ENCODE data around the gene ATP8B4. TPM values are rescaled to one million over a fixed set of nuclear protein-coding genes. Genes with fewer than 3 reads are reported as not detected.
A peak's percentile ranks its signal among the peaks of the same experiment; 100 is the strongest.
"Not testable (repeated sequence)": the region's sequence is repeated elsewhere in the genome, so short reads cannot be mapped to it uniquely, and the experiment has no call there.

ATP8B4 gene
- total RNA-seq, 6 experiments from 2014 or later, result 0.31 to 1.6 (median 0.91) TPM

DNA sequence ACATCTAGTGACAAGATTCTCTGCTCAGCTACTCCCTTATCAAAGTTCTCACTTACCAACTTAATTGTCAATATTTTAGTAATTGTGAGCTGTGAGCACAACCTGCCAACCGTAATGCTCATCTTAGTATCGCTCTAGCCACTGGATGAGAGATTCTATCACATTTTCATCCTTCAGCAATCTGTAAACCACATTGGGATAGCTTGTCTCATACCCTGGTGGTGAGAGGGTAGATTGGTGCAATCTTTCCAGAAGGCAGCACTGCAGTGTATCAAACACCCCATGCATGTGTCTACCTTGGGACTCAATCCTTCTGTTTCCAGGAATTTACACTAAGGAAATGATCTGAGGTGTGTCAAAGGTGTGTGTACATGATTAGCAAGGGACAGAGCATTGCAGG is 18.9 kb upstream of the ATP8B4 start:
- Mint-ChIP-seq H3K4me3 (peak overlapping the region; percentile 79), H3K27ac (peak overlapping the region; percentile 99), H3K27me3 (ENCODE audit: insufficient read depth) (peaks cover 3% of the 10 kb centered on the region), H3K9me3 (no peaks in the 10 kb centered on the region), H3K36me3 (ENCODE audit: low read depth) (peaks cover 7% of the 10 kb centered on the region), H3K4me1 (ENCODE audit: low read depth) (peaks cover 71% of the 10 kb centered on the region)
- TF ChIP-seq, protein P1, sequence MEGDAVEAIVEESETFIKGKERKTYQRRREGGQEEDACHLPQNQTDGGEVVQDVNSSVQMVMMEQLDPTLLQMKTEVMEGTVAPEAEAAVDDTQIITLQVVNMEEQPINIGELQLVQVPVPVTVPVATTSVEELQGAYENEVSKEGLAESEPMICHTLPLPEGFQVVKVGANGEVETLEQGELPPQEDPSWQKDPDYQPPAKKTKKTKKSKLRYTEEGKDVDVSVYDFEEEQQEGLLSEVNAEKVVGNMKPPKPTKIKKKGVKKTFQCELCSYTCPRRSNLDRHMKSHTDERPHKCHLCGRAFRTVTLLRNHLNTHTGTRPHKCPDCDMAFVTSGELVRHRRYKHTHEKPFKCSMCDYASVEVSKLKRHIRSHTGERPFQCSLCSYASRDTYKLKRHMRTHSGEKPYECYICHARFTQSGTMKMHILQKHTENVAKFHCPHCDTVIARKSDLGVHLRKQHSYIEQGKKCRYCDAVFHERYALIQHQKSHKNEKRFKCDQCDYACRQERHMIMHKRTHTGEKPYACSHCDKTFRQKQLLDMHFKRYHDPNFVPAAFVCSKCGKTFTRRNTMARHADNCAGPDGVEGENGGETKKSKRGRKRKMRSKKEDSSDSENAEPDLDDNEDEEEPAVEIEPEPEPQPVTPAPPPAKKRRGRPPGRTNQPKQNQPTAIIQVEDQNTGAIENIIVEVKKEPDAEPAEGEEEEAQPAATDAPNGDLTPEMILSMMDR (IDR thresholded peaks at IDR 0.05), result peak; percentile 40; the same call in 1 of the 2 replicates
- DNase-seq, result peak; percentile 28

DNA sequence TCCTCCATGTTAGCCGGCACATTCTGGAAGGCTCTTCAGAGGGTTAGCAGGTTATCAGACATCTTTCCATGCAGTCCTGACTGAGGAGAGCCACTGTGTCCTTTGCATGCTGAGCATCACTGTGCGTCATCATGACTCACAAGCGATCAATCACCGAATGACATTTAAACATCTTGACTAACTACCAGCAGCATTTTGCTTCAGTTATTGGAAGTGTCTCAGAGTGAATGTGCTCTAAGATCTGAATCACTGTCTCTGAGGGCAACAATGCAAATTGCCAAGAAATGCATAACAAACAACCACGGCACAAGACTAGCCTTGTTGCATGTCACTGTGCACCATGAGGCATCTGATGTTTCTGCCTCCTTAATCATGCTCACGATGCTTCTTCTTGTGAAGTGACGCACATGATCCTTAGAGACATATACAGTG is 18.3 kb upstream of the ATP8B4 start:
- H3K9me3 Mint-ChIP-seq, result no peaks in the 10 kb centered on the region
- peaks cover 65% of the 10 kb centered on the region for H3K4me1 Mint-ChIP-seq (ENCODE audit: low read depth)
- H3K36me3 Mint-ChIP-seq (ENCODE audit: low read depth), result peaks cover 11% of the 10 kb centered on the region
- DNase-seq, result peak; percentile 99
- peaks cover 3% of the 10 kb centered on the region for H3K27me3 Mint-ChIP-seq (ENCODE audit: insufficient read depth)
- TF ChIP-seq, protein P1 (IDR thresholded peaks at IDR 0.05), result no peak
- peak overlapping the region; percentile 99 for H3K27ac Mint-ChIP-seq
- peak overlapping the region; percentile 79 for H3K4me3 Mint-ChIP-seq

DNA sequence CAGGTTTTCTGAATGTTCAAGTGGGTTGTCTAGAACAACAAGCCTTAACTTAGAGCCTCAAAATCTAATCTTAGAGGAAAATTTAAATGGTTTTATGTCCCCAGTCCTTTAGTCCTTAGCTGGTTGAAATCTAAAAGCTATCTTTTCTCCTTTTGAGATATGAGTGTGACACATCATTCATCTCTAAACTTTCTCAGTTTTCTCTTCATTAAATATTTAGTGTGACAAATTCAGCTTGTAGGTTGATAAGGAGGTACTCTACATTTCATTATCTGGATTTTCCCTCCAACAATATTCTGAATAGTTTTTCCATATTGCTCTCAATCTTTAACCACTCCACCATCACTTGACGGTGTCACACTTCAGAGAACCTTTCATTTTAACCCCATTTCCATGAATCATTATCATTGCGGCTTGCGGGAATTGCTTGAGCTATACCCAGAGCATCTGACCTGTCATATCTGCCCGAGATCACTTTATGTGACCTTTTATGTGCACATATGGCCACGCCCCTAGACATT is 16.1 kb upstream of the ATP8B4 start:
- peaks cover 65% of the 10 kb centered on the region for H3K4me1 Mint-ChIP-seq (ENCODE audit: low read depth)
- H3K9me3 Mint-ChIP-seq, result no peaks in the 10 kb centered on the region
- H3K4me3 Mint-ChIP-seq, result peak overlapping the region; percentile 62
- TF ChIP-seq, protein P1 (IDR thresholded peaks at IDR 0.05), result no peak
- peaks cover 13% of the 10 kb centered on the region for H3K36me3 Mint-ChIP-seq (ENCODE audit: low read depth)
- peaks cover 3% of the 10 kb centered on the region for H3K27me3 Mint-ChIP-seq (ENCODE audit: insufficient read depth)
- DNase-seq, result peak; percentile 33
- peak overlapping the region; percentile 99 for H3K27ac Mint-ChIP-seq

DNA sequence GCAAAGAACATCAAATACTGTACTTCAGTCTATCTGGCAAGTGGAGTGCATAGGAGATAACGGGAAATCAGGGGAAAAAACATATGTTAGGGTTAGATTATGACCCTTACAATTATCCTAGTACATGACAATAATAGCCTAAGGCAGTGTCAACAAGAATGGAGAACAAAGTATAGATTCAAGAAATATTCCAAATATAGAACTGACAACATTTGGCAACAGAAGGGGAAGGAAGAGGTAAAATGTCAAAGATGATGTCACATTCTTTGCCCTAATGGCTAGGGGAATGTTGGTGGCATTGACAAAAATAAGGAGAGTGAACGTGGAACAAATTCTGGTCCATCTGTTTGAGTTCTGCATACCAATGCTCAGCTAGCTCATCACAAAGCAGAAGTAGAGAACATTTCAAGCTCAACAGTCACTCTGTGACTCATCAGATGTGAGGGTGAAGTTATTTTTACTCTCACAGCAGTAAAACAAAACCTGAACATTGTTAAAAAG is 15.5 kb upstream of the ATP8B4 start:
- H3K9me3 Mint-ChIP-seq, result no peaks in the 10 kb centered on the region
- DNase-seq, result peak; percentile 91
- peak overlapping the region; percentile 99 for H3K27ac Mint-ChIP-seq
- H3K36me3 Mint-ChIP-seq (ENCODE audit: low read depth), result peaks cover 13% of the 10 kb centered on the region
- TF ChIP-seq, protein P1 (IDR thresholded peaks at IDR 0.05), result no peak
- H3K27me3 Mint-ChIP-seq (ENCODE audit: insufficient read depth), result peaks cover 3% of the 10 kb centered on the region
- H3K4me1 Mint-ChIP-seq (ENCODE audit: low read depth), result peaks cover 62% of the 10 kb centered on the region
- H3K4me3 Mint-ChIP-seq, result peak overlapping the region; percentile 31

DNA sequence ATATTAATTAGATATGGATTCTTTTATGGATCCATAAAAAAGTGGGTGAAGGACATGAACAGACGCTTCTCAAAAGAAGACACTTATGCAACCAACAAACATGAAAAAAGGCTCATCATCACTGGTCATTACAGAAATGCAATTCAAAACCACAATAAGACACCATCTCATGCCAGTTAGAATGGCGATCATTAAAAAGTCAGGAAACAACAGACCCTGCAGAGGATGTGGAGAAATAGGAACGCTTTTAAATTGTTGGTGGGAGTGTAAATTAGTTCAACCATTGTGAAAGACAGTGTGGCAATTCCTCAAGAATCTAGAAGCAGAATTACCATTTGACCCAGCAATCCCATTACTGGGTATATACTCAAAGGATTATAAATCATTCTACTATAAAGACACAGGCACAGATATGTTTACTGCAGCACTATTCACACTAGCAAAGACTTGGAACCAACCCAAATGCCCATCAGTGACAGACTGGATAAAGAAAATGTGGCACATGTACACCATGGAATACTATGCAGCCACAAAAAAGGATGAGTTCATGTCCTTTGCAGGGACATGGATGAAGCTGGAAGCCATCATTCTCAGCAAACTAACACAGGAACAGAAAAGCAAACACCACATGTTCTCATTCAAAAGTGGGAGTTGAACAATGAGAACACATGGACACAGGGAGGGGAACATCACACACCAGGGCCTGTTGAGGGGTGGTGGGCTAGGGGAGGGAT is 13.4 kb upstream of the ATP8B4 start:
- not testable (repeated sequence) for DNase-seq; H3K27me3 Mint-ChIP-seq (ENCODE audit: insufficient read depth); H3K9me3 Mint-ChIP-seq; H3K4me3 Mint-ChIP-seq
- Mint-ChIP-seq H3K27ac (0 out of 2 replicates have a peak overlapping the region, but pooled peaks have one; percentile 16), H3K4me1 (ENCODE audit: low read depth) (peaks cover 45% of the 10 kb centered on the region), H3K36me3 (ENCODE audit: low read depth) (peaks cover 13% of the 10 kb centered on the region)

DNA sequence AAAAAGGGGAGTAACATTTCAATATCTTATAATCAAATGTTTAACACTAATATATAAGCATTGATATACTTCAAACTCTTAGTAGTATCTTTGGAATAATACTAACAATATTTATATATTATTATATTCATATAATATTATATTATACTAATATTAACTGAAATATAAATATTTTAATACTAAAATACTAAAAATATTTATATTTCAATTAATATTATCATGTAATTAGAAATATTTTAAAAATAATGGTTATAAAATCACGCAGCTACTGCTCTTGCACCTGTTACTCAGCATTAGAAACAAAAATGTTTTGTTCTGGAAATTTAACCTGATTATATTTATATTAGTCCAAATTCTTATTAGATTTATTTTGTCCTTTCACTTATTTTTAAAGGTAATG is 12.6 kb upstream of the ATP8B4 start:
- TF ChIP-seq, protein P1 (IDR thresholded peaks at IDR 0.05), result no peak
- no peak for DNase-seq
- no peak overlapping the region for H3K27ac Mint-ChIP-seq
- H3K4me3 Mint-ChIP-seq, result no peak overlapping the region
- H3K9me3 Mint-ChIP-seq, result no peaks in the 10 kb centered on the region
- no peaks in the 10 kb centered on the region for H3K27me3 Mint-ChIP-seq (ENCODE audit: insufficient read depth)
- peaks cover 43% of the 10 kb centered on the region for H3K4me1 Mint-ChIP-seq (ENCODE audit: low read depth)
- peaks cover 13% of the 10 kb centered on the region for H3K36me3 Mint-ChIP-seq (ENCODE audit: low read depth)

All from HFFc6 (cell line).